Occipital lobe (tissue), 2 donors: Measurements from ENCODE around the gene TBX15. TPM values are rescaled to one million over a fixed set of nuclear protein-coding genes. Genes with fewer than 3 reads are reported as not detected.
"Not testable (repeated sequence)": the region's sequence is repeated elsewhere in the genome, so short reads cannot be mapped to it uniquely, and the experiment has no call there.

Experiments used
- DNase-seq: peaks from one replicate; lab custom pipeline; 2025; lab: John Stamatoyannopoulos, UW
- total RNA-seq: library from RNA; depleted of rRNA; stranded (reverse); fragments of >200 nt; gene quantifications from one replicate; pipeline ENCODE4 v1.2.3, GENCODE V29; 2014

Gene TBX15
- total RNA-seq, 1 donor from 2014 or later = 1.2 TPM

DNA sequence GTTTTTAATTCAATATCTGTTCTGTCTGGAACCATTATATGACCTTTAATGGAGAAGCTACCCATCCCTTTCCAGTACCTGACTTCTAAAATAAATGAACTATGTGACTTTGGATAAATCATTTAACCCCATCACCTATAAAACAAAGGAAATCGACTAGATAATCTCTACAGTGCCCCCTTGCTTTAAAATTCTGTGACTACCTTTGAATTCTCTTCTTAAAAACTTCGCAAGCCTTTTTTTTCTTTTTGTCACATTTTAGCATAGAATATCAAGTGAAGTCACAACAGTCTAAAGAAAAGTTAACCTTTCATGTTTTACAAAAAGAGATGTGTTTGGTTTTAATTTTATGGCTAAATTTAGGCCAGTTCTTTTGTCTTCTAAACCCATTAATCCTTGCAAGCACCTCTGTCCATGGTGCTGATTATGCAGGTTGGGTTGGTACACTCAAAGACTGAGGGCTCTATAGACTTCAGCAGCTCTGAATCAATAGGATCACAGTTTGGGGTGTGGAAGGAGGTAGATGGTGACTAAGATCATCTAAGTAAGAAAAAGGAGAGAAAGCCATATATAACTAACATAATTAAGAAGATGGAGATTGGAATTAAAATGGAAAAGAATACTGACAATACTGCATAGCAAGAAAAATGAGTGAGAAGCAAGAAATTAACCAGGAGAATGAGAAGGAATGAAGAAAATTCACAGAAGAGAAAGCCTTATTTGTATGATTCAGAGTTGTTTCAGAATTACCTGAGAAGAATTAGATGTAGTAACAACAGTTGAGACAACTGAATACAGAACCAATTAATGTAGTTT, 59.2 kb downstream of the TBX15 start:
- DNase-seq = no peak

DNA sequence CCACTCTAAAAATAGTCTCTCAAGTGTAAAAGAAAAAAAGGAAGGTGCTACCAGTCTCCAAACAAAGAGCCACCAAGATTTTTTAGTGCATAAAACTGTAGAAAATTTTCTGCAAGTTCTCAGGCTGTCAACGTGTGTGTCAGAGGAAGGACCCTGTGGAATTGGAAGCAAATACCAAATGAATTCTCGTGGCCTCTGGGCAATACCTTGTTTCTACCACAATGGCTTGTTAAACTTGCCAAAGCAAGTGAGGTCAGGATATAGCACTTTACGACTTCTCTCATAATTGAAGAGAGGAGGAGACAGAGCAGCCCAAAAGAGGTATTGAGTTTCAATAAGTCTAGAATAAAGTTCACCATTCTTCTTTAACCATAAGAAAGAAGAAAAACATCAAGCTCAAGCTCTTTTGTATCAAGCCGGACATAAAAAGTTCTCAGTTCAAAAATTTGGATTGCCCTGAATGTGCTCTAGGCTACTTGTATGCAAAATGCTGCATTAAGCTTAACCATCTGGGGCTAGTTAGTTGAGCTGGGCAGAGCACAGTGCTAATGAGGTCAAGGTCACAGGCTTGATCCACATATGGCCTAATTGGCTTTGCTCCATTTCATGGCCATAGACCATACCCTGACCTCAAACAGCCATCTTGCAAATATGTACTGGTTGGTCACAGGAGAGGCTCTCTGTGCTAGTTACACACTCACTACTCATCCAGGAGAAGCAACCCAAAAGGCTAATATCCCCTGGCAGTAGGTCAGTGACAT, 60.5 kb downstream of the TBX15 start:
- no peak for DNase-seq

DNA sequence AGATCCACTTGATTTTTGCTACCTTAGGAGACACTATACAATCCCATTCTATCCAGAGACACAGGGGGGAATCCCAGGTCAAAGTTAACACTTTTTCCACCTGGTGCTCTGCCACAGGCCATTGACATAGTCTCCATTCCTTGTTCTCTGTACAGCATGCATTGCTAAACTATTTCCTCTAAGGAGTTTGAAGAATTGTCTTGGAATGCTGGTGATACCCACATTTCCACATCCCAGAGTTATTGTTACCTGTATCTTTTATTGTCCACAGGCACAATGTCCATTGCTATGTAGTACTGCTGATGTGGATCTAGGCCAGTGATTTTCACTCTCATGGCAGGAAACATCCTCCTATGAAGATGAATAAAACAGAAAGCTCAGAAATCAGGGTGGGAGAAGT, 61.9 kb downstream of the TBX15 start:
- DNase-seq = no peak

DNA sequence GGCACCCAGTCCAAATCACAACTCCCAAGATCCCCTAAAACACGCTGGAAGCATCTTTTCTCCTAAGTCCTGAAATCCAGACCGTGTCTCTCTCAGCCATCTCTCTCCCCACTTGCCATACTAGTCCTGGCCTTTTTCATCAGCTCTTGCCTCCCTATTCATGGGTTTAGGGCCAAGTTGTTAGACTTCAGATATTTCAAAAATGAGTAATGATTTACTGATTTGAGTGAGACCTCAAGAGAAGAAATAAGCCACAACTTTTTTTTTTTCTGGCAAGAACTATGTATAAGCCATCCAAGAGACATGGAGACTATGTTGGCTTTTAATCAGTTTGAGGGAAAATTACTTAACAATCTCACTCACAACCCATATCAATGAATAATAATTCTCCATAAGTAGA, 62.5 kb downstream of the TBX15 start:
- no peak for DNase-seq

DNA sequence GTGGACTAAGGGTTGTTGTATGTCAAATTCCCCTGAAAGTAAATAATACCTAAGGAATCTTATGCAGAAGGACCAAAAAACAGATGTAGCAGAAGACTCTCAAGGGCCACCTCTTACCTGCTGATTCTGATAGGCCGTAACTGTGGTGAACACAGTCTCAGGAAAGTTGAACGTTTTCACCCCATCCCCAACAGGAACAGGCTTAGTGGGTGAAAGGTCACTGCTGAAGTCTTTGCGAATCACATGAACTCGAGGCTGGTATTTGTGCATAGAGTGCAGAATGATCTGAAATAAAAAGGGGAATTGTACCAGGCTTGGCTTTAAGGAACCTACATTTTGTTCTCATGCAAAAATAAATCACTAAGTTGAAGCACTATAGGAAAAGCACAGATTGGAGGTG, 64.8 kb downstream of the TBX15 start:
- DNase-seq = no peak

DNA sequence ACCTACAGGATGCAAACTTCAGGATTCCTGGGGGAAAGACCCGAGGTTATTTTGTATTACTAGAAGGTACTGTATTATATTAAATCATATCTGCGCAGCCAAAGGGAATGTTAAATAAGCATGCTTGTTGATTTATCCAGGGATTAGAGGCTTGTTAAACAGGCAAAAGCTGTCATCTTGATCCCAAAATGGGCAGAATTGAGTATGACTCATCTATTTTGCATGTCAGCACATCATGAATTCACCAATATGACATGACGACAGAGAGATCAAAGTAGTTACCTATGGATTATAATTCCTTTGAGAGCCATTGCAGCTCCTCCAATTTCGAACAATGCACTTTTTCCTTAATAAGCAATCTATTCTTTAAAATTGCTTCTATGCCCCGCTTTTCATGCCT, 66.1 kb downstream of the TBX15 start:
- DNase-seq = no peak

DNA sequence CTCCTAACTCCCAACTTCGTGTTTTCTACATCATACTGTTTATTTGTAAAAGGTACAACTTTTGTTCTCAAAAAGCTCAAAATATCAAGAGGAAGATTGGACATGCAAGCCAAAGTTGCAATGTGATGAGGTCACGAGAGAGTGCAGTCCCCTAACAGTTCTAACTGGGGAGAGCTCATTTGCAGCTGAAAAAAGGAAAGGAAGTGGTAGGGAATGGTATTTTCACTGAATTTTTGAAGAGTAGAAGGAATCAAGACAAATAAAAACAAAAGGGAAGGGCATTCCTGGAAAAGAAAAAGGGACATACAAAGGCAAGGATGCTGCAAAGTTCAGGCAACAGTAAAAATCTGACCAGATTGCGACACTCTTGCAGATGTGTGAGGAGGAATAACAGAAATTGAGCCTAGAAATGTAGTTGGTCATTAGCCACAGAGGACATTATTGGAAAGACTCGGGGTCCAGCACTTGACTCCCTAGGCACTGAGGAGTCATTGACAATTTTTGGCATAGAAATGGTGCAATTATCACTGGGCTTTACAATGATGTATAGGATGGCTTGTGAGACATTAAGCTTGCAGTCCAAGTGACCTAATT, 67.9 kb downstream of the TBX15 start:
- no peak for DNase-seq

DNA sequence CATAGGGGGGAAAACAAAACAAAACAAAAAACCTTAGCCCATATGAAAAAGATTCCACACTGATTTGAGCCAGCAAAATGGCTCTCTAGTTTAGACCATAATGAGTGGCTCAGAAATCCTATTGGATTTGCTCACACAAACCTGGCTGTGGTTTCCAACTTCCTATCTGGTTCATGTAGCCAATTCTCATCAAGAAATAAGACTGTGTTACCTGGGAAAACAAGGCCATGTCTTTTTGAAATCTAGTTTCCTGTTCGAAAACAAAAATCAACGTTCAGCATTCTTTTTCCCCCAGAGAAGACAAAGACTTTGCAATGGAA, 69.2 kb downstream of the TBX15 start:
- DNase-seq = no peak

DNA sequence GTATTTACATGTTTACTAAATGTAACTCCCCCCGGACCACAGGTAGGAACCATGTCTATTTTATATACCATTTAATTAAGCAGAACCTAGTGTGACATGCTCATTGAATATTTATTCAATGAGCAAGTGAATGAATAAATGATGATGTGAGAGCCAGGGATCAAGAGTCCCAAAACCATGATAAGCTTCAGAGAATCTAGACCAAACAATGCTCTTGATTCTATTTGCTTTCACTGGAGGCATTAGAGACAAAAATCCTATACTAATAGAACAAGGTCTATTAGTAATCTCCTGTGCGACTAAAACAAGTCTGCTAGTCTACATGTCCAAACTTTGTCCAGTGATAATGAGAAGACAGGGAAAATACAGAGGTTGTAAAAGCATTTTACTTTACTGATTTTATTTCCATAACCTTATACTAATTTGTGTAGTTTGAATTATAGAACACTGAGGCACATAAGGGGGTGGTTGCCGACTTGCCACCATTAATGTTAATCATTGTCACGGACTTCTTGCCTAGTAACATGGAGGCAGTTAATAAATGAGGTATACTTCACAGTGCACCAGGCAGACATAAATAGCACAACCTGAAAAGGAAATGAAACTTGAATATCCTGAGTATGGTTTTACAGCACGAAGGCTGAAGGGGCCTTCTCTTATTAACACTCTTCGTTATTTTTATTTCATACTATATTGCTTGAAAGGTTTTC, 69.8 kb downstream of the TBX15 start:
- DNase-seq = no peak

DNA sequence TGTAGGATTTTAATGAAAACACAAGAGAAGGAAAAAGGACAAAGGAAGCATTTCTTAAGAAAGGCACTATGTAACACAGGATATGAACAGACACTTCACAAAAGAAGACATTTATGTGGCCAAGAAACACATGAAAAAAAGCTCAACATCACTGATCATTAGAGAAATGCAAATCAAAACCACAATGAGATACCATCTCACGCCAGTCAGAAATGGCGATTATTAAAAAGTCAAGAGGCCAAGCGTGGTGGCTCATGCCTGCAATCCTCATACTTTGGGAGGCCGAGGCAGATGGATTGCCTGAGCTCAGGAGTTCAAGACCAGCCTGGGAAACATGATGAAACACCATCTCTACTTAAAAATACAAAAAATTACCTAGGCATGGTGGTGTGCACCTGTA, 71.8 kb downstream of the TBX15 start:
- DNase-seq = not testable (repeated sequence)

DNA sequence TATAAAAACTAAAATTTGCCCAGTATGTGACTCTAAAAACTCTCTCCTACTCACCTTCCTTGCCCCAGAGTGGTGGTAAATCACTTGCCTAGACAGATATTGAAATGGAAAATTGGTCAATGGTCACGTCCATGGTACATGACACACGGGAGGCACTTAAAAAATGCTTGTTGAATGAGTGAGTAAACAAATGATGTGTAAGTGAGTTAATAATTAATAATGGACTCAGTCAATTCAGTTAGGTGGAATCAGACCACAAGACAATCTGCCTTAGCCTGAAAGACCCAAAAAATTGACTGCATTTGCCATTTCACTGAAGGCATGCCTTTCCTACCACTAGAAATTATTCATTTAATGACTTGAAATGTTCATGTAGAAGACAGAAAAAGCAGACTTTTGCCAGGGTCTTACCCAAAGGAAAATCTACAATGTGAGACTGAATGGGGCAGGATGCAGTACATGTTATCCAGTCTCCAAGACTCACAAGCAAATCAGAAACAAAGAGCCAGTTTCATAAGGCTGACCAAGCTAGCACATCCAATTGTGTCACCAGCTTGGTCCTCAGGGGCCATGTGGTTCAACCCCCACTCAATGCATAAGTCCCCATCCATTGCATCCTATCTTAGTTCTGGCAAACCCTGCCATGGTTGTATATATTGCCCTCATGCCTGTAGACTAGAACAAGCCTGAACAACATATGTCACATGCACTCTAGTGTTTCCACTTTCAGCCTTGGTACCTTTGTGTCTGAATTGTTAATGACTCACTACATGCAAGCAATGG, 73.6 kb downstream of the TBX15 start:
- no peak for DNase-seq

DNA sequence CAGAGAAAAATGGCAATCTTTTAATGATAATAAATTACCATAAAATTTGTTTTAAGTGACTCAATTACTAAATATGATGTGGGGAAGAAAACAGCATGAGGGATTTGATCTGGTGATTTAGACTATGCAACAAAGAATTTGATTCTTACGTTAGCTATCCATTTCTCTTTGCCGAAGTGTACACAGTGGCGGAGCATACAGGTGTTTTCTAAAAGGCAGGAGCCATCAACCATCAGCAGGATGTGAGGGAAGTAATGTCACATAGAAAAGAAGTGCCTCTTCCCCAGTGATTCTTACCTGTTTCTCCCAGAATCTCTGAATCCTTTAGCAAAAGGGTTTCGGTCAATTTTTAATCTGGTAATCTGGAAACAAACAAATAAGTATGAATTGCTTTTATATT, 74.3 kb downstream of the TBX15 start:
- DNase-seq = no peak

DNA sequence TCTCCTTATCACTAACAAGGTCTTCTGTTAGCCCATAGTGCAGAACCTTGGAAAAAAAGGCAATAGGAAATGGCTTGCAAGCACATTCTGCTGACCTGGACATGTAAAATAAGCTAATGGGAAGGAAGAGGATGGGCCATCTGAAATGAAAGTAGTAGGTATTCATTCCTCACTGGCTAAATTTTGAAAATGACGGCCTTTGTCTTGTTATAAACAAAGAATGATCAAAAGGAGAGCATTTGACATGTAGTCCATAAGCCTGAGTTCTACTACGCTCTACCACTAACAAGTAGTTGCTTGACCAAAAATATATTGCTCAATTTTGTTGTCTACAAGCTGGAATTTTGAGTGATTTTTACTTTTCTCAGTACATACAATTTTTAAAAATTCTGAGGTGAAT, 75.6 kb downstream of the TBX15 start:
- DNase-seq = no peak

DNA sequence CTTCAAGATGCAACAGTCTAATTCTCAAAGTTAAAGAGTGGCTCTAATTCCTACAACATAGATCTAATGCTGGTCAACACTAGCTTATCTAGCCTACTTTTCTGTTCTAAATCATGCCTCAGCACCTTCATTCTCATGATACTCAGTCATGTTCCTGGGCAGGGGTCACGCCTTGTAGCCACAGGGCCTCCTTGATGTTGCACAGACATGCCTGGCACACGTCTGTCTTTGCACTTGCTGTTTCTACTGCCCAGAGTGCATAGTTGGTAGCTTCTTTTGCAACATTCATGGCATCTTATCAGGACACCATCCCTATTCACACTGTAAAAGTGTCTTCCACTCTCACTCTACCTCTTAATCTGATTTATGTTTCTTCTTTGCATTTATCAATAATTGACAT, 76.6 kb downstream of the TBX15 start:
- no peak for DNase-seq

DNA sequence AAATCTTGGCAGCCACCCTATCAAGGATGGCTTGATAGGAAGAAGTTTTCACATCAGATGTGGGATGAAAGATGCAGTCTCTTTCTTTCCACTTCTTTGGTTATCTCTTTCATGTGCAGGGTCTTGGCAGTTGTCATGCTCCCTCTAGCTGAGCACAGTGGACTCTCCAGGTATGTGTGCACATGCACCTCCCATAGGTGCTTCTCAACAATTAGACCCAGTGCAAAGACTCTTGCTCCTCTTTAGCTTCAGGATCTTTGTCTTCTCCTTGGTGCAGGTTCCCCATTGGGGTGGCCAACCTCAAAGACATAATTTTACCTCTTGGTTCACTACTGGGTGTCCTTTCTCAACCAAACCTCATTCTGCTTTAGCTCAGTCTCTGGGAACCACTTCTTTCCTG, 80.7 kb downstream of the TBX15 start:
- DNase-seq = no peak

DNA sequence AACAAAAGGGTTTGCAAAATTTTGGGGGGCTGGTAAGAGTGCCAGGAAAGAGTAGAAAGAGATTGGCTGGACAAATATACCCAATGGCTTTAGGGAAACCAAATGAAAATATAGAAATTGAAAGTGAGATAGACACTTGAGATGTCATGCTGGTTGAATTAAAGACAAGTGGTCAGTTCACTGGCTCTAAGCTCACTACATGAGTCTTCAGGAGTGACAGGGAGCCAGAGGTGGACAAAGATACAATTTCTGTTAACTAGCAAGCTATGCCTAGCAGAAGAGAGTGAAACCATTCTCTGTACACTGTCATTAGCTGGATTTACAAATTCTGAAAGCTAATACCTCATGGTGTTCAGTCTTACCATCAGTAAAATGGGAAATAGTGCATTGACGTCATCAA, 82.5 kb downstream of the TBX15 start:
- DNase-seq = no peak

DNA sequence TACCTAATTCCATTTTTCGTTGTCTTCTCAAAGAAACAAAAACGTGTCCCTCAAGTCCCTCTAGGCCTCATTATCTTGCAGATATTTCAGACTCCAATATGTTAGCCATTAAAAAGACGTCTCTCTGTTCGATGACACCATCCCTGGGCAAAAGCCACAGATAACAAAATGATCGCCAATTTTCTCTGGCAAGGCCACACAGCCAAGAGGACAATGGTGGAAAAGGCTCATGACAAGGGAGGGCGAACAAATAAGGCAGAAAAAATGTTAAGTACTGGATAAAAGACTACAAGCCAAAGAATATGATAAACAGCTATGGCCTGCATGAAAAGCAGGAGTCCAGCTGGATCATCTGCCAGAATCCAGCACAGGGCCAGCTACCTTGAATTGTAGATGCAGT, 82.9 kb downstream of the TBX15 start:
- no peak for DNase-seq

DNA sequence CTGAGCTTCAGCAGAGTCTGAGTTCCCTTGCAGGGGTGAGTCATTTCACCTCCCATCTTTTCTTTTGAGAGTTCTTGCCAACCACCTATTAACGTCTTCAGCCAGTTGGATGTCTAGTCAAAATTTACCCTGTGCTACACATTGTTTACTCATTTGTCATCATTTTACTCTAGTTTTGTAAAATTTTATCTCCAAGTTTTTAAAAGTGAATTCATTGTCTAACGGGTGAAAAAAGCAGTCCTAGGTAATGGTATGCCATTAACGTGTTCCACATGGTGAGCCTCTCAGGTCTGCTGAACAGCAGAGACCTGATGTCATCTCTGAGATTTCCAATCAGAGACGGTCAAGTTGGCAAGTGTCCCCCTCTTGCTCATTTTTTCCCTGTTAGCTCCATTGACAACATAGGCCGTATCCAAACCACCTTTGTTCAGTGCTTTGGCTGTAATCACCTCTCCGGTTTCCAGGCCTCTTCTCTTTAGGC, 85.4 kb downstream of the TBX15 start:
- DNase-seq = no peak

DNA sequence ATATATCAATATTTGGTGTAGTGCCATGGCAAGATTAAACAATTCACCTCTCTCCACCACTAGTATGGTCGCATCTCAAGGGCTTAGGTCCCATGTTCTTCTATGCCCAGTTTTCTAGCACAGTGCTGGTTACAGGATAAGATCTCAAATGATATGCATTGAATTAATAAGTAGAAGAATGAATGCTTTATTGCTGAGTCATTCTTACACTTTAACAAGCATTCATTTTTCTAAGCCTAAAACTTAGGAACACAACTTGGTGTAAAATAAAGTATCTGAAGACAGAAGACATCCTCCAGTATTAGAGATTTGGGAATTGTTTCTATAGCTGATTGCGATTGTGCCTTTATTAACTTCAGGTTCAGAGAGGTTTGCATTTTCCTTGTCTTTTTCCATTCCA, 85.8 kb downstream of the TBX15 start:
- no peak for DNase-seq

DNA sequence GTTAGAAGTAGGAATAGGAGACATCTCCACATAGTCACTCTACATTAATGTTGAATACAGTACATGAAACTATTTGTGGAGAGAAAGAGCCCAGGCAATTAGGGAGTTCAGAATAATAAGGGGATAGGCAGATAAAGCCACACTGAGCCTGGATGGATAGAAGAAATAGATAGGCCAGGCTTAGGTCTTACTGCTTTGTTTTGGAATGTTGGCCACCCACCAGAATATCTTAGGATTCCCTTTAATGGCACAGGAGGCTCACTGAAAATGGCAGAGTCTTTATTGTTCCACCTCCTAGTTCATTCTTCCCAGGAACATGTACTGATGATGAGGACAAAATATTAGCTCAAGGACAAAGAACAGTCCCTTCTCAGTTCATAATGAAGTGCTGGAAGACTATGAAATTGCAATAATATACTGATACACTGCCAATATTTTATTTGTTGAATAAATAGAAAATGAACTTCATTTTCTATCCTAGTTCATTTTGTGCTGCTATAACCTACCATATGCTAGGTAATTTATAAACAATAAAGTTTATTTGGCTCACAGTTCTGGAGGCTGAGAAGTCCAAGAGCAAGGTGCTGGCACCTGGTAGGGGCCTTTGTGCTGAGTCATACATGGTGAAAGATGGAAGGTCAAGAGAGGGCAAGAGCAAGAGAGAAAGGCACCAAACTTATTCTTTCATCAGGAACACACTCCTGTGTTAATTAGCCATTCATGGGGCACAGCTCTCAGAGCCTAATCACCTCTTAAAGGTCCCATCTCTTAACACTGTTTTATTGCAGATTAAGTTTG, 87.3 kb downstream of the TBX15 start:
- DNase-seq = no peak
